ENCODE measurements around the gene PLEKHA1.

The PLEKHA1 gene

GRCh38 chr10:122480146-122480833, 105.8 kb downstream of the PLEKHA1 start:
- no peak for DNase-seq (ENCODE audit: low spot score)
- Histone ChIP-seq H3K27ac (peak overlapping the region in 1 of 2 donors; percentile 23), H3K4me3 (no peak overlapping the region)
- TF ChIP-seq CTCF (IDR thresholded peaks at IDR 0.05), result no peak

- Histone ChIP-seq H3K4me3 (no peak overlapping the region), H3K27ac (no peak overlapping the region)
- no peak for TF ChIP-seq CTCF (IDR thresholded peaks at IDR 0.05)
- DNase-seq (ENCODE audit: low spot score), result no peak
These were observed 107.0 kb downstream of the PLEKHA1 start for GRCh38 chr10:122481296-122482056.
